ENCODE measurements around the gene TSSK3. TPM values are rescaled to one million over a fixed set of nuclear protein-coding genes. Genes with fewer than 3 reads are reported as not detected.

Gene TSSK3
- total RNA-seq, 1 experiment from 2014 or later = 4.3 TPM

GRCh38 chr1:32398401-32398800 lies 36.1 kb downstream of the TSSK3 start:
- ChIA-PET CTCF (no interaction called here), POLR2A (ENCODE audit: low non-redundant PET) (no interaction called here)
- no peaks in the 10 kb centered on the region for H3K27me3 ChIP-seq (replicated peaks; ENCODE audit: insufficient read depth, low read depth, low read length, poor library complexity)
- H3K27ac ChIP-seq (ENCODE audit: low read depth, low read length, poor library complexity, severe bottlenecking) = no peak overlapping the region
- BruUV-seq (replicated peaks) = no TSS peak
- no peak overlapping the region for H3K4me3 ChIP-seq (ENCODE audit: low read depth, low read length, poor library complexity, severe bottlenecking)
- TF ChIP-seq CTCF (conservative IDR thresholded peaks at IDR 0.05; ENCODE audit: low read depth, low read length) (no peak), EZH2 (IDR thresholded peaks at IDR 0.05; ENCODE audit: borderline replicate concordance, low read depth, low read length, poor library complexity, severe bottlenecking) (no peak)
- intact Hi-C loops (cut with micrococcal nuclease; ENCODE audit: unreplicated experiment) = no loop called here
- DNase-seq (ENCODE audit: low spot score) = no peak
- no peaks in the 10 kb centered on the region for H3K9me3 ChIP-seq (ENCODE audit: low read depth, low read length, poor library complexity, severe bottlenecking)
- H3K4me1 ChIP-seq (ENCODE audit: insufficient read depth, low read length, poor library complexity, severe bottlenecking) = peaks cover 3% of the 10 kb centered on the region
- H3K36me3 ChIP-seq (ENCODE audit: insufficient read depth, low read length, poor library complexity, severe bottlenecking) = no peaks in the 10 kb centered on the region

GRCh38 chr1:32399843-32400242 lies 37.5 kb downstream of the TSSK3 start:
- no peak overlapping the region for H3K27ac ChIP-seq (ENCODE audit: low read depth, low read length, poor library complexity, severe bottlenecking)
- TF ChIP-seq EZH2 (IDR thresholded peaks at IDR 0.05; ENCODE audit: borderline replicate concordance, low read depth, low read length, poor library complexity, severe bottlenecking) = no peak
- no peak for TF ChIP-seq CTCF (conservative IDR thresholded peaks at IDR 0.05; ENCODE audit: low read depth, low read length)
- H3K9me3 ChIP-seq (ENCODE audit: low read depth, low read length, poor library complexity, severe bottlenecking) = no peaks in the 10 kb centered on the region
- intact Hi-C loops (cut with micrococcal nuclease; ENCODE audit: unreplicated experiment) = loop anchor here (1.0 to 5.0 kb wide), 3 partner anchors 373 to 687 kb away; no protein-coding TSS in a partner anchor
- DNase-seq (ENCODE audit: low spot score) = no peak
- ChIA-PET POLR2A (ENCODE audit: low non-redundant PET) (no interaction called here), CTCF (interaction anchor here (0.7 kb wide), 1 partner anchor 49 kb away, joined by 6 read pairs; no protein-coding TSS in a partner anchor)
- no peaks in the 10 kb centered on the region for H3K27me3 ChIP-seq (replicated peaks; ENCODE audit: insufficient read depth, low read depth, low read length, poor library complexity)
- no peaks in the 10 kb centered on the region for H3K36me3 ChIP-seq (ENCODE audit: insufficient read depth, low read length, poor library complexity, severe bottlenecking)
- no peaks in the 10 kb centered on the region for H3K4me1 ChIP-seq (ENCODE audit: insufficient read depth, low read length, poor library complexity, severe bottlenecking)
- H3K4me3 ChIP-seq (ENCODE audit: low read depth, low read length, poor library complexity, severe bottlenecking) = no peak overlapping the region
- no TSS peak for BruUV-seq (replicated peaks)

GRCh38 chr1:32400876-32401631 lies 38.7 kb downstream of the TSSK3 start:
- Histone ChIP-seq H3K27me3 (replicated peaks; ENCODE audit: insufficient read depth, low read depth, low read length, poor library complexity) (no peaks in the 10 kb centered on the region), H3K27ac (ENCODE audit: low read depth, low read length, poor library complexity, severe bottlenecking) (no peak overlapping the region), H3K4me3 (ENCODE audit: low read depth, low read length, poor library complexity, severe bottlenecking) (no peak overlapping the region), H3K9me3 (ENCODE audit: low read depth, low read length, poor library complexity, severe bottlenecking) (no peaks in the 10 kb centered on the region), H3K4me1 (ENCODE audit: insufficient read depth, low read length, poor library complexity, severe bottlenecking) (no peaks in the 10 kb centered on the region), H3K36me3 (ENCODE audit: insufficient read depth, low read length, poor library complexity, severe bottlenecking) (no peaks in the 10 kb centered on the region)
- peak; percentile 87 for DNase-seq (ENCODE audit: low spot score)
- TF ChIP-seq CTCF (conservative IDR thresholded peaks at IDR 0.05; ENCODE audit: low read depth, low read length) (peak; percentile 92), EZH2 (IDR thresholded peaks at IDR 0.05; ENCODE audit: borderline replicate concordance, low read depth, low read length, poor library complexity, severe bottlenecking) (no peak)
- CTCF ChIA-PET = interaction anchor here (0.6 to 1.4 kb wide), 5 partner anchors 16 to 738 kb away, joined by 3 to 5 read pairs (median 5); no protein-coding TSS in a partner anchor
- intact Hi-C loops (cut with micrococcal nuclease; ENCODE audit: unreplicated experiment) = loop anchor here (1.0 to 5.0 kb wide), 3 partner anchors 372 to 686 kb away; no protein-coding TSS in a partner anchor
- POLR2A ChIA-PET (ENCODE audit: low non-redundant PET) = no interaction called here
- no TSS peak for BruUV-seq (replicated peaks)
